ENCODE measurements around the gene SMG6.

SMG6 gene

DNA sequence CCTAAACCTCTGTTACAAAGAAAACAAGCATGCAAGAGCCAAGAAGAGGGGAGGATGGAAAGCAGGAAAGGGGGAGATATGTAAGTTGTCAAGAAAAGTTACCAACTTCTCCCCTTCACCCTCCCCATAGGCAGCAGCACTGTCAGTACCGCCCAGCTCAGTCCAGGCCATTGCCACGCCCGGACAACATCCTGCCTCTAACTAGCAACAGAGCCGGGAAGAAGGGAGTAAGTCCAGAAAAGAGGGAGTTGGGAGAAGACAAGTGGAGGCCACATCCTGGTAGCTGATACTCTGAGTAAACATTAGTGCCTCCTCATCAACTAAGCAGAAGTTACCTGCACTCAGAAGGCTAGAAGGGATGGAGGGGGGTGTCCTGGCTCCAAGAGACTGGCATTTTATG, 113.6 kb downstream of the SMG6 start:
- Histone ChIP-seq H3K27me3 (no peaks in the 10 kb centered on the region), H3K4me1 (peaks cover 0 to 30% (median 6%) of the 10 kb centered on the region in 4 donors), H3K4me3 (no peak overlapping the region), H3K36me3 (peaks cover 10 to 35% (median 33%) of the 10 kb centered on the region in 3 donors), H3K27ac (peak overlapping the region; percentile 24 to 46), H3K9me3 (no peaks in the 10 kb centered on the region)
- DNase-seq, result peak in 1 of 2 donors; percentile 54
- TF ChIP-seq, protein P1, sequence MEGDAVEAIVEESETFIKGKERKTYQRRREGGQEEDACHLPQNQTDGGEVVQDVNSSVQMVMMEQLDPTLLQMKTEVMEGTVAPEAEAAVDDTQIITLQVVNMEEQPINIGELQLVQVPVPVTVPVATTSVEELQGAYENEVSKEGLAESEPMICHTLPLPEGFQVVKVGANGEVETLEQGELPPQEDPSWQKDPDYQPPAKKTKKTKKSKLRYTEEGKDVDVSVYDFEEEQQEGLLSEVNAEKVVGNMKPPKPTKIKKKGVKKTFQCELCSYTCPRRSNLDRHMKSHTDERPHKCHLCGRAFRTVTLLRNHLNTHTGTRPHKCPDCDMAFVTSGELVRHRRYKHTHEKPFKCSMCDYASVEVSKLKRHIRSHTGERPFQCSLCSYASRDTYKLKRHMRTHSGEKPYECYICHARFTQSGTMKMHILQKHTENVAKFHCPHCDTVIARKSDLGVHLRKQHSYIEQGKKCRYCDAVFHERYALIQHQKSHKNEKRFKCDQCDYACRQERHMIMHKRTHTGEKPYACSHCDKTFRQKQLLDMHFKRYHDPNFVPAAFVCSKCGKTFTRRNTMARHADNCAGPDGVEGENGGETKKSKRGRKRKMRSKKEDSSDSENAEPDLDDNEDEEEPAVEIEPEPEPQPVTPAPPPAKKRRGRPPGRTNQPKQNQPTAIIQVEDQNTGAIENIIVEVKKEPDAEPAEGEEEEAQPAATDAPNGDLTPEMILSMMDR (IDR thresholded peaks at IDR 0.05), result no peak
- intact Hi-C loops (cut with DNase I; ENCODE audit: low total_unique reads), result no loop called here

DNA sequence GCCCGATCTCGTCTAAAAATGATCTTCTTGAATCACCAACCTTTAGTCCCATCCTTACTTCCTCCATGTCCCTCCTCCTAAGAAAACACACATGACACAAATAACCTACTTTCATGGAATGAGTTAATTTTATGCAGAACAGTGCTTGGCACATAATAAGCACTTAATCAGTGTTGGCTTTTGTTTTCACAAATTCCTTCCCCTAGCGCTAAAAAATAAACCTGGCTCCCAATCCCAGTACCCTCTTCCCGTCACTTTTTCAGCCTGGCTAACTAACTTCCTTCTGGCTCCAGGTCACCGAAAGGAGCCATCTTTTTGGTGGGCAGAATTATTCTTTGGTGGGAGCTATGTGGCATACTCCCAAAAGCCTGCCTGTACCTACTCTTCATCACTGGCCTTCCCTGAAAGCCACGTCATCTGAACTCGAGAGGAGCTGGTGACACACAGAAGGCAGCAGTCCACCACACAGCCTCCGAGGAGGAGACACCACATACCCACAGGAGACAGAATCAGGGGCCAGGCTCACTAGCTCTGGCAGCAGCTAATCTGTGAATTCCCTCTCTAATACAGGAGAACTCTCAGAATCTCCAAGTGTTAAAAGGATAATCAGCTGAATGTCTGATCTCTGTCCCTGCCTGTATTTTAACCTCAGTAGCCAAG, 114.5 kb downstream of the SMG6 start:
- DNase-seq, result no peak
- H3K36me3 ChIP-seq, result peaks cover 10 to 34% (median 33%) of the 10 kb centered on the region in 3 donors
- TF ChIP-seq, protein P1 (IDR thresholded peaks at IDR 0.05), result no peak
- H3K9me3 ChIP-seq, result no peaks in the 10 kb centered on the region
- H3K27ac ChIP-seq, result peak overlapping the region; percentile 24 to 46
- no peaks in the 10 kb centered on the region for H3K27me3 ChIP-seq
- intact Hi-C loops (cut with DNase I; ENCODE audit: low total_unique reads), result no loop called here
- H3K4me1 ChIP-seq, result peaks cover 0 to 30% (median 6%) of the 10 kb centered on the region in 4 donors
- no peak overlapping the region for H3K4me3 ChIP-seq

DNA sequence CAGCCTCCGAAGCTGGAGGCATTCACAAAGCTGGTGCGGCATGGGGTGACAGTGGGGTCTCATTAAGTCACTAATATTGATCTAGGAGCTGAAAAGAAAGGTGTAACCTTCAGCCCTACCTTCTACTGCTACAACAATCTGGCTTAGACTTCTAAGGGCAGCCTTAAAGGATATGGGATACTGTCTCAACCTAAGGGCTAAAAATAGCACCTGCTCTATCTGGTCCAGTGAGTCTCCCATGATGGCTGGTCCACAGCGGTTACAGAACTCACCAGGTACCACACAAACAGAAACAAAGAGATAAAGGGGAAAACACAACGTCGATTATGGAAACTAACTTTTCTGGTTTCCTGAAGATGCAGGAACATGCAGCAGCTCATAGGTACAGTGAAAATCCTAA, 115.8 kb downstream of the SMG6 start:
- H3K4me1 ChIP-seq, result peaks cover 0 to 31% (median 5%) of the 10 kb centered on the region in 4 donors
- H3K36me3 ChIP-seq, result peaks cover 10 to 25% (median 24%) of the 10 kb centered on the region in 3 donors
- no peak overlapping the region for H3K27ac ChIP-seq
- no peak overlapping the region for H3K4me3 ChIP-seq
- no peaks in the 10 kb centered on the region for H3K27me3 ChIP-seq
- TF ChIP-seq, protein P1 (IDR thresholded peaks at IDR 0.05), result no peak
- intact Hi-C loops (cut with DNase I; ENCODE audit: low total_unique reads), result no loop called here
- no peak for DNase-seq
- H3K9me3 ChIP-seq, result no peaks in the 10 kb centered on the region

DNA sequence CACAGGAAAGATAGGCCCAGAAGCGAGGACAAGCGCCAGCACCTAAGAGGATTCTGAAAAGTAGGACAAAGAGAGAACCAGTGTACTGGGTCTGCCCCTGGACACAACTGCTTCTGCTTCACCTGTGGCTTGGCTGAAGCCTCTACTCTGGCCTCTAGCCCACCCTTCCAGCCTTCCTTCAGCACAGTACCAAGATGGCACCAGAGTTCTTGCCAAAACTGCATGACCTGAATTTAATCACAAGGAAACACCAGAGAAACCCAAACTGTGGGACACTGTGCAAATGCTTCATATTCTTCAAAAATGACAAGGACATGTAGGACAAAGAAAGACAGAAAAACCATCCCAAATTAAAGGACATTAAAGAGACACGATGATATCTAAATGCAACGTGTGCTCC, 116.6 kb downstream of the SMG6 start:
- intact Hi-C loops (cut with DNase I; ENCODE audit: low total_unique reads), result no loop called here
- peaks cover 0 to 31% (median 8%) of the 10 kb centered on the region in 4 donors for H3K4me1 ChIP-seq
- H3K9me3 ChIP-seq, result no peaks in the 10 kb centered on the region
- peaks cover 10 to 25% (median 24%) of the 10 kb centered on the region in 3 donors for H3K36me3 ChIP-seq
- no peak for DNase-seq
- TF ChIP-seq, protein P1 (IDR thresholded peaks at IDR 0.05), result no peak
- no peaks in the 10 kb centered on the region for H3K27me3 ChIP-seq
- no peak overlapping the region for H3K4me3 ChIP-seq
- no peak overlapping the region for H3K27ac ChIP-seq

DNA sequence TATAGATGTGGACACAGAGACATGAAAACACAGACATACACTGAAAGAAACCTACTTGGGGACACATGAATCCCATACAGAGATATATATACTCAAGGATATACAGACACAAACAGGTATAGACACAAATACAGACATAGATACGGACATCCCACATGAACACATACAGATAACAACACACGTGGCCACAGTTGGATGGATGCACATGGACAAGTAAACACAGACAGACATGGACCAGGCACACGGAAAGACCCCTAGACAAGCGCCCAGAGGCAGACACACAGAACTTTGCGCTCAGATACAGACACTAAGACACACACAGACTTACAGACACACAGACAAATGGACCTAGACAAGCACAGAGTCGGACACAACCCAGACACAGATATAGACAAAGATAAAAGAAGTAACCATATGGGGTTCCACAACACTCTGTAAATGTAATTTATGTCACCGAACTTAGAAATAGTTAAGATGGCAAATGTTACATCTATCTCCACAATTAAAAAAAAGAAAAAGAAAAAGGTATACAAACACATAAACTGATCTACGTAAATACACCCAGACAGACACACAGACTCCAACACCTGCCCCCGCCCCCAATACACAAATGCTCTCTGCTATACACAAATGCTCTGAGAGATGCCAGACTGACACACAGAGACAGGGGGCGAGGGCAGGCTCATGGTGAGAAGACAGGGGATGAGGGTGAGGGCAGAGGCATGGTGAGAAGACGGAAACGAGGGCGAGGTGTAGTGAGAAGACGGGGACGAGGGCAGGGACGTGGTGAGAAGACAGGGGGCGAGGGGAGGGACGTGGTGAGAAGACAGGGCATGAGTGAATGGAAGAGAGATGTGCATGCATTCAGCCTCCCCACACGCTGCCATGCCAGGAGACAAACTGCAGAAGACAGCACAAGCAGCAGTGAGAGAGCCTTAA, 118.3 kb downstream of the SMG6 start:
- Histone ChIP-seq H3K4me1 (peaks cover 0 to 45% (median 25%) of the 10 kb centered on the region in 4 donors), H3K36me3 (peaks cover 10 to 25% (median 24%) of the 10 kb centered on the region in 3 donors), H3K4me3 (no peak overlapping the region), H3K27me3 (no peaks in the 10 kb centered on the region), H3K9me3 (no peaks in the 10 kb centered on the region), H3K27ac (no peak overlapping the region)
- intact Hi-C loops (cut with DNase I; ENCODE audit: low total_unique reads), result no loop called here
- DNase-seq, result no peak
- TF ChIP-seq, protein P1 (IDR thresholded peaks at IDR 0.05), result no peak
